NT2/D1 (cell line): Measurements from ENCODE around the gene EEF1AKMT3.

Experiments
- SUZ12 ChIP-seq: IDR thresholded peaks from 2 replicates; pipeline ENCODE4 v1.6.1; 2011; ENCODE audit not compliant: insufficient read length, insufficient read depth; ENCODE audit errors: extremely low read depth
- YY1 ChIP-seq: IDR thresholded peaks from 2 replicates; pipeline ENCODE4 v1.6.1; 2011; ENCODE audit not compliant: insufficient read length, insufficient read depth
- ZNF274 ChIP-seq: IDR thresholded peaks from 2 replicates; pipeline ENCODE4 v1.6.1; 2011; ENCODE audit warnings: mild to moderate bottlenecking, low read depth, low read length

DNA sequence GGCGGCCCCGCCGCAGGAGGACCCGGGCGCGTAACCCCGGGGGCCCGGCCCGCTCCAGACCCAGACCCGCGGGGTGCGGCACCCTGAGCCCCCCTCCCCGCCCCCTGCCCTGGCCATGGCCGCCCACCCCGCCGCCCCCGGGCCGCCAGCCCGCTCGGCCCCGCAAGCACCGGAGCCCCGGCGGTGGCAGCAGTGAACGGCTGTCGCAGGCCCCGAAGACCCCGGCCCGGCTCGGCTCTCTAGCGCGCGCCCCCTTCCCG is 17.3 kb upstream of the EEF1AKMT3 start:
- TF ChIP-seq YY1 (no peak), ZNF274 (no peak), SUZ12 (no peak)
